ENCODE results near the gene PLCD3. TPM values are rescaled to one million over a fixed set of nuclear protein-coding genes. Genes with fewer than 3 reads are reported as not detected.

PLCD3 gene
- total and polyA plus RNA-seq, 2 of the 13 experiments (the other 11 are each of a cell fraction or from before 2014, with no cell fraction given), result 11.3 to 39.1 TPM

- H3K36me3 ChIP-seq (replicated peaks in 1 of 2; ENCODE audit: control insufficient read depth in 1 of 2, insufficient read depth in 2 of 2, low read length in 2 of 2), result no peaks in the 10 kb centered on the region
- no peak for FAIRE-seq
- H3K27ac ChIP-seq (ENCODE audit: extremely low read length, insufficient read depth, low read length), result no peak overlapping the region
- TF ChIP-seq ZNF460 (CRISPR knock-in tag; IDR thresholded peaks at IDR 0.05; ENCODE audit: borderline replicate concordance) (no peak), KLF16 (CRISPR knock-in tag; IDR thresholded peaks at IDR 0.05) (no peak), NCOR1 (IDR thresholded peaks at IDR 0.05; ENCODE audit: borderline replicate concordance, low read length) (no peak), TRIM22 (IDR thresholded peaks at IDR 0.05) (no peak)
- 87% methylated on average over 6 of the region's 7 CpGs for WGBS (ENCODE audit: low lambda C conversion rate)
- no peak overlapping the region for H2AFZ ChIP-seq (ENCODE audit: low read length)
- ChIA-PET POLR2A (interaction anchor here (2.5 to 24.3 kb wide), 2 partner anchors 20 to 23 kb away, joined by 11 to 2487 read pairs; partner anchors contain the start of genes HEXIM1 and HEXIM2), CTCF (ENCODE audit: low intra/inter-chr PET ratio, low total read pairs) (no interaction called here)
- ATAC-seq, result no peak
- peaks cover 52% of the 10 kb centered on the region for H3K4me1 ChIP-seq (ENCODE audit: insufficient read depth, low read length)
- DNase-seq (ENCODE audit: low spot score), result no peak
- no peaks in the 10 kb centered on the region for H3K27me3 ChIP-seq (ENCODE audit: control insufficient read depth in 1 of 2, insufficient read depth in 2 of 2, low read length in 2 of 2)
- intact Hi-C loops (cut with micrococcal nuclease; ENCODE audit: unreplicated experiment) (no loop called here), in situ Hi-C loops (cut with HindIII; ENCODE audit: extremely low pct_ligation_motif_present, low pct_unique_long_range_greater_than_20kb) (no loop called here)
- no peaks in the 10 kb centered on the region for H3K79me2 ChIP-seq (ENCODE audit: insufficient read depth, low read length)
- peak overlapping the region; percentile 8; the same call in 1 of the 2 replicates for H3K4me2 ChIP-seq (ENCODE audit: low read depth, low read length)
- no peaks in the 10 kb centered on the region for H3K9me3 ChIP-seq (ENCODE audit: low read length)
- no peaks in the 10 kb centered on the region for H4K20me1 ChIP-seq (ENCODE audit: insufficient read depth, low read length)
- H3K9ac ChIP-seq (ENCODE audit: insufficient read depth, low read depth, low read length), result no peak overlapping the region
- H3K4me3 ChIP-seq (replicated peaks in 1 of 3; ENCODE audit: insufficient read depth in 1 of 3, low read depth in 2 of 3, low read length in 3 of 3), result no peak overlapping the region
- BruUV-seq (replicated peaks), result no TSS peak
Measured at GRCh38 chr17:45177563-45177962, 45.2 kb upstream of the PLCD3 start.

GRCh38 chr17:45175759-45176115, 43.4 kb upstream of the PLCD3 start:
- no peak for TF ChIP-seq ZNF816 (CRISPR knock-in tag; IDR thresholded peaks at IDR 0.05; ENCODE audit: borderline replicate concordance)
- TF ChIP-seq CSRNP1 (CRISPR knock-in tag; IDR thresholded peaks at IDR 0.05), result 0 out of 2 replicates have a peak, but pooled peaks have one; percentile 30
- TF ChIP-seq ZNF691 (CRISPR knock-in tag; IDR thresholded peaks at IDR 0.05; ENCODE audit: borderline replicate concordance, low read depth), result peak; percentile 99
- no peak for TF ChIP-seq RFXAP (CRISPR knock-in tag; IDR thresholded peaks at IDR 0.05; ENCODE audit: borderline replicate concordance)
- DNase-seq (ENCODE audit: low spot score) (no peak), FAIRE-seq (no peak), ATAC-seq (no peak)
- intact Hi-C loops (cut with micrococcal nuclease; ENCODE audit: unreplicated experiment) (no loop called here), in situ Hi-C loops (cut with HindIII; ENCODE audit: extremely low pct_ligation_motif_present, low pct_unique_long_range_greater_than_20kb) (no loop called here)
- no peaks in the 10 kb centered on the region for H4K20me1 ChIP-seq (ENCODE audit: insufficient read depth, low read length)
- H3K9ac ChIP-seq (ENCODE audit: insufficient read depth, low read depth, low read length), result no peak overlapping the region
- H3K27ac ChIP-seq (ENCODE audit: extremely low read length, insufficient read depth, low read length), result no peak overlapping the region
- no peaks in the 10 kb centered on the region for H3K79me2 ChIP-seq (ENCODE audit: insufficient read depth, low read length)
- 76% methylated on average over 3 of the region's 3 CpGs for WGBS (ENCODE audit: low lambda C conversion rate)
- no peaks in the 10 kb centered on the region for H3K27me3 ChIP-seq (ENCODE audit: control insufficient read depth in 1 of 2, insufficient read depth in 2 of 2, low read length in 2 of 2)
- H3K4me3 ChIP-seq (replicated peaks in 1 of 3; ENCODE audit: insufficient read depth in 1 of 3, low read depth in 2 of 3, low read length in 3 of 3), result no peak overlapping the region
- POLR2A ChIA-PET, result interaction anchor here (0.6 to 24.3 kb wide), 5 partner anchors 19 to 115 kb away, joined by 3 to 2487 read pairs (median 4); partner anchors contain the start of genes HEXIM1, HEXIM2 and NMT1
- no peak overlapping the region for H2AFZ ChIP-seq (ENCODE audit: low read length)
- peaks cover 64% of the 10 kb centered on the region for H3K4me1 ChIP-seq (ENCODE audit: insufficient read depth, low read length)
- no TSS peak for BruUV-seq (replicated peaks)
- H3K9me3 ChIP-seq (ENCODE audit: low read length), result no peaks in the 10 kb centered on the region
- H3K36me3 ChIP-seq (replicated peaks in 1 of 2; ENCODE audit: control insufficient read depth in 1 of 2, insufficient read depth in 2 of 2, low read length in 2 of 2), result no peaks in the 10 kb centered on the region
- H3K4me2 ChIP-seq (ENCODE audit: low read depth, low read length), result no peak overlapping the region
- CTCF ChIA-PET (ENCODE audit: low intra/inter-chr PET ratio, low total read pairs), result no interaction called here
